ENCODE measurements around the gene IST1. TPM values are rescaled to one million over a fixed set of nuclear protein-coding genes. Genes with fewer than 3 reads are reported as not detected.
"Not testable (repeated sequence)": the region's sequence is repeated elsewhere in the genome, so short reads cannot be mapped to it uniquely, and the experiment has no call there.

The IST1 gene
- total RNA-seq, 1 experiment from 2014 or later, result 160 TPM

DNA sequence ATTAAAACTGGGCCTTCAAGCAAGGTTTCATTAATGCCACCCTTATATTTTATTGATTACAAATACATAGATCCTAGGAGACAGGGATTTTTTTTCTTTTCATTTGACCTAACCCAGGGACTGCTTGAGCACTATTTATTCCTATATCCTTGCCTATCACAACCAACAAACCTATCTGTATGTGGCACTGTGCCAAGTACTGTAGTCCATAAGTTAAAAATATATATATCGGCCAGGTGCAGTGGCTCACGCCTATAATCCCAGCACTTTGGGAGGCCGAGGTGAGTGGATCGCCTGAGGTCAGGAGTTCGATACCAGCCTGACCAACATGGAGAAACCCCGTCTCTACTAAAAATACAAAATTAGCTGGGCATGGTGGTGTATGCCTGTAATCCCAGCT, 28.2 kb upstream of the IST1 start:
- not testable (repeated sequence) for H4K20me1 ChIP-seq (ENCODE audit: insufficient read depth, low read depth, low read length); H3K36me3 ChIP-seq (ENCODE audit: insufficient read depth, low read length); H3K79me2 ChIP-seq (ENCODE audit: low read length); H2AFZ ChIP-seq (ENCODE audit: low read length); H3K9ac ChIP-seq (ENCODE audit: low read length); H3K9me3 ChIP-seq (ENCODE audit: low read length); H3K4me2 ChIP-seq (ENCODE audit: low read depth, low read length, poor library complexity, severe bottlenecking); H3K27ac ChIP-seq (ENCODE audit: low read length); DNase-seq; H3K27me3 ChIP-seq (ENCODE audit: low read length); H3K9me2 ChIP-seq (replicated peaks; ENCODE audit: insufficient read depth, low read length); H3K4me1 ChIP-seq (ENCODE audit: low read length); H3K4me3 ChIP-seq (ENCODE audit: low read length)

DNA sequence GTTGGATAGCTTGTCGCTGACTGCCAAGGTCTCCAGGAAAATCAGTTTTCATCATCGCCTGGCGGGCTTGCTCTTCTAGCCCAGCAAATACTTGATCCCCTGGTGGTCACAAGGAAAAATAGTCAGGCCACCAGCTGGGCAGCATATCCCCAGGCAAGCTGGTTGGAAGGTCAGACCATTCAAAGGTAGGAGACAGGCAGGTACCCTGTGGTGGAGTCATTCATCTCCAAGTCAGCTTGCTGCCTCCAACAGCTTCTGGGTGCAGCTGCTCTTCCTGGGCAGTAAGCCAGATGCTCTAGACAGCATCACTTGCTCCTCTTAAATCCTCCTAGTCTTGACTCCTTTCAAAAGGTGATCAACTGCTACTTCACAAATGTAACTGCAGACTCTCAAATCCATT, 27.4 kb upstream of the IST1 start:
- Histone ChIP-seq H3K27me3 (ENCODE audit: low read length) (no peaks in the 10 kb centered on the region), H3K9me2 (replicated peaks; ENCODE audit: insufficient read depth, low read length) (no peaks in the 10 kb centered on the region), H3K9me3 (ENCODE audit: low read length) (no peaks in the 10 kb centered on the region), H2AFZ (ENCODE audit: low read length) (no peak overlapping the region), H3K4me1 (ENCODE audit: low read length) (no peaks in the 10 kb centered on the region), H3K27ac (ENCODE audit: low read length) (no peak overlapping the region), H3K36me3 (ENCODE audit: insufficient read depth, low read length) (no peaks in the 10 kb centered on the region; the same call in 1 of the 2 replicates), H3K4me2 (ENCODE audit: low read depth, low read length, poor library complexity, severe bottlenecking) (no peak overlapping the region), H3K79me2 (ENCODE audit: low read length) (no peaks in the 10 kb centered on the region), H4K20me1 (ENCODE audit: insufficient read depth, low read depth, low read length) (no peaks in the 10 kb centered on the region), H3K9ac (ENCODE audit: low read length) (no peak overlapping the region), H3K4me3 (ENCODE audit: low read length) (no peak overlapping the region)
- no peak for DNase-seq

DNA sequence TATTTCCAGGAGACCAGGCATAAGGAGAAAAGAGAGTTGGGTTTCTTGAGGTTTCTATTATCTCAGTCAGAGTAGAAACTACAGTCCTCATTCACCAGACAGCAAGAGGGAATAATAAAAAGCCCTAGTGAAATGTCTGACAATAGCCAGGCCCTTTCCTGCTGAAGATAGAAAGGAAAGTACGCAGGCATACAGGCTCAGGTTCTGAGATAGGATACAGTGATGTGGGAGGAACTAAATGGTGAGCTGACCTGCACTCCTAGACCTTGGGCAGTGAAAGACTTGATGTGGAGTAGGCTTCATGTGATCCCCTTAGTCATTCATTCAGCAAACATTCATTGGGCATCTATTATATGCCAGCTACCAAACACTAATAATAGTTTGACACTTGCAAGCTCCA, 26.2 kb upstream of the IST1 start:
- no peaks in the 10 kb centered on the region for H3K9me3 ChIP-seq (ENCODE audit: low read length)
- H3K9ac ChIP-seq (ENCODE audit: low read length), result no peak overlapping the region
- no peaks in the 10 kb centered on the region for H3K79me2 ChIP-seq (ENCODE audit: low read length)
- H3K4me1 ChIP-seq (ENCODE audit: low read length), result no peaks in the 10 kb centered on the region
- H3K27ac ChIP-seq (ENCODE audit: low read length), result no peak overlapping the region
- H4K20me1 ChIP-seq (ENCODE audit: insufficient read depth, low read depth, low read length), result no peaks in the 10 kb centered on the region
- H3K4me2 ChIP-seq (ENCODE audit: low read depth, low read length, poor library complexity, severe bottlenecking), result no peak overlapping the region
- H3K36me3 ChIP-seq (ENCODE audit: insufficient read depth, low read length), result no peaks in the 10 kb centered on the region; the same call in 1 of the 2 replicates
- H3K4me3 ChIP-seq (ENCODE audit: low read length), result no peak overlapping the region
- no peaks in the 10 kb centered on the region for H3K27me3 ChIP-seq (ENCODE audit: low read length)
- H2AFZ ChIP-seq (ENCODE audit: low read length), result no peak overlapping the region
- H3K9me2 ChIP-seq (replicated peaks; ENCODE audit: insufficient read depth, low read length), result no peaks in the 10 kb centered on the region
- no peak for DNase-seq

DNA sequence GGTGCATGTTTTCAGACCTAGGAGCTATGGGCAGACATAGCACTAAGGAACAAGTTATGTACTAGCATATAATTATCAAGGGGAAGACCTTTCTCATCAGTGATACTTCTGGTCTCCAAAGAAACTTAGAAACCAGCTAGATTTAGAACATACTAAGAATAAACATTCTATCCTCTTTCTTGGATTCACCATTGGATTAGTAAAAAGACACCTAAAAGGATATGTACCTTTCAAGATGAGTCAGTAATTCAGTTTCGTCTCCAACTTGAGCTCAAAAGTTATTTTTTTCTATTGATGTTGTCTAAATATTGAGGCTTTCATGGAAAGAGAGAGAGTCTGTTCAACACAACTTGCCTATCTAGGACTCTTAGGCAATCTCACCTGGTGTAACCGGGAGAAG, 24.5 kb upstream of the IST1 start:
- Histone ChIP-seq H4K20me1 (ENCODE audit: insufficient read depth, low read depth, low read length) (no peaks in the 10 kb centered on the region), H3K27ac (ENCODE audit: low read length) (no peak overlapping the region), H3K9me2 (replicated peaks; ENCODE audit: insufficient read depth, low read length) (no peaks in the 10 kb centered on the region), H3K79me2 (ENCODE audit: low read length) (no peaks in the 10 kb centered on the region), H3K27me3 (ENCODE audit: low read length) (no peaks in the 10 kb centered on the region), H3K9ac (ENCODE audit: low read length) (no peak overlapping the region), H3K4me1 (ENCODE audit: low read length) (no peaks in the 10 kb centered on the region), H3K36me3 (ENCODE audit: insufficient read depth, low read length) (peaks cover 5% of the 10 kb centered on the region; the same call in 1 of the 2 replicates), H2AFZ (ENCODE audit: low read length) (no peak overlapping the region), H3K4me3 (ENCODE audit: low read length) (no peak overlapping the region), H3K4me2 (ENCODE audit: low read depth, low read length, poor library complexity, severe bottlenecking) (no peak overlapping the region), H3K9me3 (ENCODE audit: low read length) (no peaks in the 10 kb centered on the region)
- DNase-seq, result no peak

DNA sequence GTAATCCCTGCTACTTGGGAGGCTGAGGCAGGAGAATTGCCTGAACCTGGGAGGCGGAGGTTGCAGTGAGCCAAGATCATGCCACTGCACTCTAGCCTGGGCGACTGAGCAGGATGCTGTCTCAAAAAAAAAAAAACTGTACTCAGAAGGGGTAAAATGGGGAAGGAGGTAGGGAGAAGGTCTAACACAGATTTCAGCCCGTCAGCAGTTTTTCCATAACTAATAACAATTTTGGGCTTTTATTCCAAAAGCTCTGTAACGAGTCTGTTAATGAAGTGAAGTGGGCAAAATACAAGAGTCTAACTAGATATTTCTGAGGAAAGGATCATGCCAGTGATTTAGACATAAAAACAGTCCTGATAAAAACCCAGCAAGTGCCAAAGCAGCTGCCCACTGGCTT, 22.1 kb upstream of the IST1 start:
- Histone ChIP-seq H3K9ac (ENCODE audit: low read length) (no peak overlapping the region), H2AFZ (ENCODE audit: low read length) (no peak overlapping the region), H4K20me1 (ENCODE audit: insufficient read depth, low read depth, low read length) (no peaks in the 10 kb centered on the region), H3K4me3 (ENCODE audit: low read length) (no peak overlapping the region), H3K36me3 (ENCODE audit: insufficient read depth, low read length) (peaks cover 13% of the 10 kb centered on the region; the same call in 1 of the 2 replicates), H3K79me2 (ENCODE audit: low read length) (no peaks in the 10 kb centered on the region), H3K27me3 (ENCODE audit: low read length) (no peaks in the 10 kb centered on the region), H3K4me1 (ENCODE audit: low read length) (no peaks in the 10 kb centered on the region), H3K9me2 (replicated peaks; ENCODE audit: insufficient read depth, low read length) (no peaks in the 10 kb centered on the region), H3K4me2 (ENCODE audit: low read depth, low read length, poor library complexity, severe bottlenecking) (no peak overlapping the region), H3K27ac (ENCODE audit: low read length) (no peak overlapping the region), H3K9me3 (ENCODE audit: low read length) (no peaks in the 10 kb centered on the region)
- no peak for DNase-seq

DNA sequence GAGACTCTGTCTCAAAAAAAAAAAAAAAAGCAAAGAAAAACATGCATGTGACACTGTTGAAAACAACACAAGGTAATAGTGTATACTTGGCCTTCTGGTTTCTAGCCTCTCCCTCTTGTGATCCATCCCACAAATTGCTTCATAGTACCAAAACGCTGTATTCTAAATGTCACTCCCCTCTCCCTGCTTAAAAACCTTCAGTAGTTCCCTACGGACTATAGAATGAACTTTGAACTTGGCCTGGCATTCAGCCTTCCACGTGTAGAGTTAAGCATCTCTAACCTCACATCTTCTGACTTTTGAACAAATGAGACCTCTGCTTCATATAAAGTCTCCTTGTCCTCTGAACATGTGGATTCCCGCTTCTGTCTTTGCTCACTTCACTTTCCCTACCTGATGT, 16.4 kb upstream of the IST1 start:
- H3K27me3 ChIP-seq (ENCODE audit: low read length), result no peaks in the 10 kb centered on the region
- H3K4me1 ChIP-seq (ENCODE audit: low read length), result peaks cover 26% of the 10 kb centered on the region
- H3K4me2 ChIP-seq (ENCODE audit: low read depth, low read length, poor library complexity, severe bottlenecking), result no peak overlapping the region
- no peaks in the 10 kb centered on the region for H3K9me3 ChIP-seq (ENCODE audit: low read length)
- H3K27ac ChIP-seq (ENCODE audit: low read length), result no peak overlapping the region
- H3K9me2 ChIP-seq (replicated peaks; ENCODE audit: insufficient read depth, low read length), result no peaks in the 10 kb centered on the region
- no peak overlapping the region for H2AFZ ChIP-seq (ENCODE audit: low read length)
- no peak overlapping the region for H3K4me3 ChIP-seq (ENCODE audit: low read length)
- DNase-seq, result no peak
- peaks cover 16% of the 10 kb centered on the region; the same call in 1 of the 2 replicates for H3K36me3 ChIP-seq (ENCODE audit: insufficient read depth, low read length)
- H3K9ac ChIP-seq (ENCODE audit: low read length), result no peak overlapping the region
- H4K20me1 ChIP-seq (ENCODE audit: insufficient read depth, low read depth, low read length), result no peaks in the 10 kb centered on the region
- no peaks in the 10 kb centered on the region; the same call in 1 of the 2 replicates for H3K79me2 ChIP-seq (ENCODE audit: low read length)

DNA sequence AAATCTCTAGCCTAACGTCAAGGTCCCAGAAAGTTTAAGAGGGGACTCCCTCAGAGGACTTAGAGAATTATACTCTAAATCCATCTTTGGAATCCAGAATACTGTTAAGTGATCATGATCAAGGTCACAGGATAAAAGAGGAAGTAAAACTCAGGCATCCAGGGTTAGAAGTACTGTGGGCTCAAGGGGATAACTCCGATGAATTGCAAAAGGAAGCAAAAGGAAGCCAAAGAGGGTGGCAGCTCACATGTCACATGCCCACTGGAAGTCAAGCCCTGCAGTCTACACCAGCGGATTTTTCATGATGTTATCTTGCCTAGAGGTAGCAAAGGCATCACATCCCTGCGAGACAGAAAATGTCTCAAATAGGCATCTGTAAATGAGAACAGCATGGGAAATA, 15.2 kb upstream of the IST1 start:
- no peak for DNase-seq
- H3K4me1 ChIP-seq (ENCODE audit: low read length), result peaks cover 36% of the 10 kb centered on the region
- H3K9me2 ChIP-seq (replicated peaks; ENCODE audit: insufficient read depth, low read length), result no peaks in the 10 kb centered on the region
- no peak overlapping the region for H3K9ac ChIP-seq (ENCODE audit: low read length)
- no peak overlapping the region for H3K4me2 ChIP-seq (ENCODE audit: low read depth, low read length, poor library complexity, severe bottlenecking)
- H3K27ac ChIP-seq (ENCODE audit: low read length), result no peak overlapping the region
- no peak overlapping the region for H3K4me3 ChIP-seq (ENCODE audit: low read length)
- no peaks in the 10 kb centered on the region for H3K27me3 ChIP-seq (ENCODE audit: low read length)
- no peak overlapping the region for H2AFZ ChIP-seq (ENCODE audit: low read length)
- H3K36me3 ChIP-seq (ENCODE audit: insufficient read depth, low read length), result peaks cover 12% of the 10 kb centered on the region; the same call in 1 of the 2 replicates
- no peaks in the 10 kb centered on the region for H4K20me1 ChIP-seq (ENCODE audit: insufficient read depth, low read depth, low read length)
- no peaks in the 10 kb centered on the region; the same call in 1 of the 2 replicates for H3K79me2 ChIP-seq (ENCODE audit: low read length)
- H3K9me3 ChIP-seq (ENCODE audit: low read length), result no peaks in the 10 kb centered on the region

DNA sequence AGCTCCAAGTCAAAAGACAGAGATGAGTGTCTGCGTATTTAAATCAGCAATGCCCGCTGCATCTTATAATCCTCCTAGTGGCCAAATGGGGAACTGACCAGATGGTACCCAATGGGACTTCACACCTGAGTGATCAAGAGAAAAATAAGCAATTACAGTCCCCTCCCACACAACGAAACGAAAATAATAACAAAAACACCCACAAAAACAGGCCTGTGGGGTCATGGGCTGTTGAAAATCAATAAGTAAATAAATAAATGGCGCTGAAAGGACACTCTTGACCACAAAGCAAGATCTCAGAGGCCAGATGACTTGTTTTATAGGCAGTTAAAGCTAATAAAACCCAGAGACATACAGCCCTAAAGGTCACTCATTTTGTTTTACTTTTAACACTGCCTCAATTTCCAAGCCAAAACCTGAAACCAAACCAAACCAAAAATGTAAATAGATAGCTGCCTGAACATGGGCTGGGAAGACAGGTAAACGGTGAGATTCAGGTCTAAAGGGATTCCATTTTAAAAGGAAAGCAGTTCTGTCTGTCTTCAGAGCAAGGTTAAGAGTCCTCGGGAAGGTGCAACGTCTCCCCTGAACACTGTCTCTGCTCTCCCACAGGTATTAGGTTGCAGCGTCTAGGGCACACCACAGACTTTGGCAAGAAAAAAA, 12.7 kb upstream of the IST1 start:
- peak overlapping the region; percentile 8; the same call in 1 of the 2 replicates for H2AFZ ChIP-seq (ENCODE audit: low read length)
- no peaks in the 10 kb centered on the region for H4K20me1 ChIP-seq (ENCODE audit: insufficient read depth, low read depth, low read length)
- no peaks in the 10 kb centered on the region; the same call in 1 of the 2 replicates for H3K79me2 ChIP-seq (ENCODE audit: low read length)
- H3K4me3 ChIP-seq (ENCODE audit: low read length), result peak overlapping the region; percentile 93
- peaks cover 3% of the 10 kb centered on the region; the same call in 1 of the 2 replicates for H3K36me3 ChIP-seq (ENCODE audit: insufficient read depth, low read length)
- H3K27ac ChIP-seq (ENCODE audit: low read length), result peak overlapping the region; percentile 28
- no peaks in the 10 kb centered on the region for H3K9me3 ChIP-seq (ENCODE audit: low read length)
- H3K9ac ChIP-seq (ENCODE audit: low read length), result peak overlapping the region; percentile 96
- H3K27me3 ChIP-seq (ENCODE audit: low read length), result no peaks in the 10 kb centered on the region
- peak overlapping the region; percentile 67 for H3K4me2 ChIP-seq (ENCODE audit: low read depth, low read length, poor library complexity, severe bottlenecking)
- peak; percentile 96 for DNase-seq
- H3K4me1 ChIP-seq (ENCODE audit: low read length), result peaks cover 49% of the 10 kb centered on the region
- no peaks in the 10 kb centered on the region for H3K9me2 ChIP-seq (replicated peaks; ENCODE audit: insufficient read depth, low read length)

Measured in Karpas-422 (cell line).